ENCODE data around the gene ABCA5. TPM values are rescaled to one million over a fixed set of nuclear protein-coding genes. Genes with fewer than 3 reads are reported as not detected.
A peak's percentile ranks its signal among the peaks of the same experiment; 100 is the strongest.

Gene ABCA5
- total and polyA plus RNA-seq, 10 of the 15 experiments (the other 5 are each of a cell fraction or from before 2014, with no cell fraction given) = 11.8 to 31.1 (median 18.1) TPM

DNA sequence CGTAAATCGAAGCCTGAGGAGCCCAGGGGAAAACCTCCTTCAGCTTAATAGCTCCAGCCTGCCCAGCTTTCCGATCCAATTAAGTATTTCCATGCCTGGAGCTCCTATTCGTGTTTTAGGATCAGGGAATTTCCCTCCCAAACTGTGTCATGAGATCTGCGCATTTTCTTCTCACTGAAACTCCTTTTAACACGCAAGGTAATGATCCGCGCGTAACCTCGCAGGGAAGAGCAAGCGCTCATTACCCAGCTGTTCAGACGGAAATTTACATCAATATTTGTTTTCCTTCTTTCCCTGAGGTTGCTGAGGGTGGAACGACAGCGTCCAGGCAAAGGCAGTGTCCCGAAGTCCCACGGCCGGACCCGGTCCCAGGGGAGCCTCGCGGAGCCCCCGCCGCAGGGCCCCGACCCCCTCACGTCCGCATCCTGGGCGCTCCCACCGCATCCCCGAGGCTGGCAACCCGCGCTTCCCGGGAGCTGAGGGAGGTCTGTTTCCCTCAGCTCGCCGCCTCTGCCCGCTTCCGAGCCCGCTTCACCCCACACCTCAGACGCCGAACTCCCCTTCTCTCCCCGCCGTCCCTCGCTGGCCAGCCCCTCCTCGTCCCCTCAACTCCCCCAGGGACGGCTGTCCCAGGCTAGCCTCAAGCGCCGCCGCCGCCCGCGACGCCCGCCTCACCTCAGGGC lies 415 bp downstream of the ABCA5 start:
- Histone ChIP-seq H3K9me3 (replicated peaks; ENCODE audit: control insufficient read depth, insufficient read depth, low read length) (no peaks in the 10 kb centered on the region; the same call in 2 of the 3 replicates), H2AFZ (ENCODE audit: control insufficient read depth, low read depth, low read length) (peak overlapping the region; percentile 82), H3K4me3 (peak overlapping the region; percentile 76), H4K20me1 (ENCODE audit: control insufficient read depth, insufficient read depth) (no peaks in the 10 kb centered on the region), H3K36me3 (ENCODE audit: control insufficient read depth in 2 of 2, insufficient read depth in 2 of 2, low read length in 1 of 2) (no peaks in the 10 kb centered on the region), H3K79me2 (ENCODE audit: control insufficient read depth, insufficient read depth, low read length) (peaks cover 30% of the 10 kb centered on the region), H3K4me2 (ENCODE audit: control insufficient read depth, insufficient read depth) (peak overlapping the region; percentile 72), H3K9ac (ENCODE audit: control insufficient read depth, insufficient read depth, low read length) (peak overlapping the region; percentile 88), H3K4me1 (ENCODE audit: control insufficient read depth, insufficient read depth, low read length) (no peaks in the 10 kb centered on the region), H3K27me3 (replicated peaks in 1 of 2; ENCODE audit: control insufficient read depth in 2 of 2, insufficient read depth in 2 of 2, low read length in 1 of 2) (no peaks in the 10 kb centered on the region), H3K27ac (ENCODE audit: control insufficient read depth, insufficient read depth) (peak overlapping the region; percentile 71)
- ChIA-PET RAD21 (ENCODE audit: unreplicated experiment) (interaction anchor here (0.9 to 1.6 kb wide), 7 partner anchors 8 to 552 kb away, joined by 3 to 4 read pairs (median 3); no protein-coding TSS in a partner anchor), POLR2A (interaction anchor here (0.6 to 1.6 kb wide), 9 partner anchors 9 to 817 kb away, joined by 3 to 8 read pairs (median 3); partner anchors contain the start of gene MAP2K6), SMC1A (ENCODE audit: uncharacterized antibody, unreplicated experiment) (interaction anchor here (0.8 to 3.6 kb wide), 7 partner anchors 13 to 1038 kb away, joined by 3 to 24 read pairs (median 4); partner anchors contain the start of gene MAP2K6), CTCF (interaction anchor here (0.9 to 1.6 kb wide), 4 partner anchors 9 to 549 kb away, joined by 3 to 5 read pairs (median 4); no protein-coding TSS in a partner anchor)
- peak; percentile 83 for FAIRE-seq
- BruUV-seq (replicated peaks) = TSS peak; percentile 62
- 1% methylated on average over 44 of the region's 51 CpGs for WGBS (ENCODE audit: insufficient coverage, insufficient replicate concordance, low lambda C conversion rate, missing lambda C conversion rate)
- no peak for DNase-seq (ENCODE audit: low read depth, low spot score)
- peak; percentile 9 for ATAC-seq
- in situ Hi-C loops (cut with MboI) = loop anchor here (5.0 kb wide), 1 partner anchor 191 kb away; no protein-coding TSS in a partner anchor
- intact Hi-C loops (cut with micrococcal nuclease; ENCODE audit: unreplicated experiment) = loop anchor here (5.0 kb wide), 1 partner anchor 66 kb away; no protein-coding TSS in a partner anchor
- TF ChIP-seq, protein P1, sequence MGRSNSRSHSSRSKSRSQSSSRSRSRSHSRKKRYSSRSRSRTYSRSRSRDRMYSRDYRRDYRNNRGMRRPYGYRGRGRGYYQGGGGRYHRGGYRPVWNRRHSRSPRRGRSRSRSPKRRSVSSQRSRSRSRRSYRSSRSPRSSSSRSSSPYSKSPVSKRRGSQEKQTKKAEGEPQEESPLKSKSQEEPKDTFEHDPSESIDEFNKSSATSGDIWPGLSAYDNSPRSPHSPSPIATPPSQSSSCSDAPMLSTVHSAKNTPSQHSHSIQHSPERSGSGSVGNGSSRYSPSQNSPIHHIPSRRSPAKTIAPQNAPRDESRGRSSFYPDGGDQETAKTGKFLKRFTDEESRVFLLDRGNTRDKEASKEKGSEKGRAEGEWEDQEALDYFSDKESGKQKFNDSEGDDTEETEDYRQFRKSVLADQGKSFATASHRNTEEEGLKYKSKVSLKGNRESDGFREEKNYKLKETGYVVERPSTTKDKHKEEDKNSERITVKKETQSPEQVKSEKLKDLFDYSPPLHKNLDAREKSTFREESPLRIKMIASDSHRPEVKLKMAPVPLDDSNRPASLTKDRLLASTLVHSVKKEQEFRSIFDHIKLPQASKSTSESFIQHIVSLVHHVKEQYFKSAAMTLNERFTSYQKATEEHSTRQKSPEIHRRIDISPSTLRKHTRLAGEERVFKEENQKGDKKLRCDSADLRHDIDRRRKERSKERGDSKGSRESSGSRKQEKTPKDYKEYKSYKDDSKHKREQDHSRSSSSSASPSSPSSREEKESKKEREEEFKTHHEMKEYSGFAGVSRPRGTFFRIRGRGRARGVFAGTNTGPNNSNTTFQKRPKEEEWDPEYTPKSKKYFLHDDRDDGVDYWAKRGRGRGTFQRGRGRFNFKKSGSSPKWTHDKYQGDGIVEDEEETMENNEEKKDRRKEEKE (IDR thresholded peaks at IDR 0.05) = no peak
- TF ChIP-seq, protein P2, sequence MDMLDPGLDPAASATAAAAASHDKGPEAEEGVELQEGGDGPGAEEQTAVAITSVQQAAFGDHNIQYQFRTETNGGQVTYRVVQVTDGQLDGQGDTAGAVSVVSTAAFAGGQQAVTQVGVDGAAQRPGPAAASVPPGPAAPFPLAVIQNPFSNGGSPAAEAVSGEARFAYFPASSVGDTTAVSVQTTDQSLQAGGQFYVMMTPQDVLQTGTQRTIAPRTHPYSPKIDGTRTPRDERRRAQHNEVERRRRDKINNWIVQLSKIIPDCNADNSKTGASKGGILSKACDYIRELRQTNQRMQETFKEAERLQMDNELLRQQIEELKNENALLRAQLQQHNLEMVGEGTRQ (IDR thresholded peaks at IDR 0.05; ENCODE audit: borderline replicate concordance, low read depth, low read length) = no peak
- peak; percentile 15; the same call in 1 of the 2 replicates for TF ChIP-seq NBN (IDR thresholded peaks at IDR 0.05)
- TF ChIP-seq, protein P3, sequence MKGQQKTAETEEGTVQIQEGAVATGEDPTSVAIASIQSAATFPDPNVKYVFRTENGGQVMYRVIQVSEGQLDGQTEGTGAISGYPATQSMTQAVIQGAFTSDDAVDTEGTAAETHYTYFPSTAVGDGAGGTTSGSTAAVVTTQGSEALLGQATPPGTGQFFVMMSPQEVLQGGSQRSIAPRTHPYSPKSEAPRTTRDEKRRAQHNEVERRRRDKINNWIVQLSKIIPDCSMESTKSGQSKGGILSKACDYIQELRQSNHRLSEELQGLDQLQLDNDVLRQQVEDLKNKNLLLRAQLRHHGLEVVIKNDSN (IDR thresholded peaks at IDR 0.05; ENCODE audit: borderline replicate concordance, extremely low read length, insufficient read depth, low read depth, low read length) = no peak
- TF ChIP-seq HDGF (IDR thresholded peaks at IDR 0.05) = peak; percentile 68
- TF ChIP-seq, protein P4, sequence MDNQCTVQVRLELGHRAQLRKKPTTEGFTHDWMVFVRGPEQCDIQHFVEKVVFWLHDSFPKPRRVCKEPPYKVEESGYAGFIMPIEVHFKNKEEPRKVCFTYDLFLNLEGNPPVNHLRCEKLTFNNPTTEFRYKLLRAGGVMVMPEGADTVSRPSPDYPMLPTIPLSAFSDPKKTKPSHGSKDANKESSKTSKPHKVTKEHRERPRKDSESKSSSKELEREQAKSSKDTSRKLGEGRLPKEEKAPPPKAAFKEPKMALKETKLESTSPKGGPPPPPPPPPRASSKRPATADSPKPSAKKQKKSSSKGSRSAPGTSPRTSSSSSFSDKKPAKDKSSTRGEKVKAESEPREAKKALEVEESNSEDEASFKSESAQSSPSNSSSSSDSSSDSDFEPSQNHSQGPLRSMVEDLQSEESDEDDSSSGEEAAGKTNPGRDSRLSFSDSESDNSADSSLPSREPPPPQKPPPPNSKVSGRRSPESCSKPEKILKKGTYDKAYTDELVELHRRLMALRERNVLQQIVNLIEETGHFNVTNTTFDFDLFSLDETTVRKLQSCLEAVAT (IDR thresholded peaks at IDR 0.05) = 0 out of 2 replicates have a peak, but pooled peaks have one; percentile 21
- peak; percentile 51; the same call in 1 of the 2 replicates for TF ChIP-seq NFIC (IDR thresholded peaks at IDR 0.05; ENCODE audit: low read depth, low read length)
- peak; percentile 79 for TF ChIP-seq MEF2B (IDR thresholded peaks at IDR 0.05; ENCODE audit: partially characterized antibody, poor library complexity, severe bottlenecking)
- 0 out of 2 replicates have a peak, but pooled peaks have one; percentile 34 for TF ChIP-seq CHD2 (IDR thresholded peaks at IDR 0.05; ENCODE audit: borderline replicate concordance, low read depth, low read length)
- TF ChIP-seq, protein P5, sequence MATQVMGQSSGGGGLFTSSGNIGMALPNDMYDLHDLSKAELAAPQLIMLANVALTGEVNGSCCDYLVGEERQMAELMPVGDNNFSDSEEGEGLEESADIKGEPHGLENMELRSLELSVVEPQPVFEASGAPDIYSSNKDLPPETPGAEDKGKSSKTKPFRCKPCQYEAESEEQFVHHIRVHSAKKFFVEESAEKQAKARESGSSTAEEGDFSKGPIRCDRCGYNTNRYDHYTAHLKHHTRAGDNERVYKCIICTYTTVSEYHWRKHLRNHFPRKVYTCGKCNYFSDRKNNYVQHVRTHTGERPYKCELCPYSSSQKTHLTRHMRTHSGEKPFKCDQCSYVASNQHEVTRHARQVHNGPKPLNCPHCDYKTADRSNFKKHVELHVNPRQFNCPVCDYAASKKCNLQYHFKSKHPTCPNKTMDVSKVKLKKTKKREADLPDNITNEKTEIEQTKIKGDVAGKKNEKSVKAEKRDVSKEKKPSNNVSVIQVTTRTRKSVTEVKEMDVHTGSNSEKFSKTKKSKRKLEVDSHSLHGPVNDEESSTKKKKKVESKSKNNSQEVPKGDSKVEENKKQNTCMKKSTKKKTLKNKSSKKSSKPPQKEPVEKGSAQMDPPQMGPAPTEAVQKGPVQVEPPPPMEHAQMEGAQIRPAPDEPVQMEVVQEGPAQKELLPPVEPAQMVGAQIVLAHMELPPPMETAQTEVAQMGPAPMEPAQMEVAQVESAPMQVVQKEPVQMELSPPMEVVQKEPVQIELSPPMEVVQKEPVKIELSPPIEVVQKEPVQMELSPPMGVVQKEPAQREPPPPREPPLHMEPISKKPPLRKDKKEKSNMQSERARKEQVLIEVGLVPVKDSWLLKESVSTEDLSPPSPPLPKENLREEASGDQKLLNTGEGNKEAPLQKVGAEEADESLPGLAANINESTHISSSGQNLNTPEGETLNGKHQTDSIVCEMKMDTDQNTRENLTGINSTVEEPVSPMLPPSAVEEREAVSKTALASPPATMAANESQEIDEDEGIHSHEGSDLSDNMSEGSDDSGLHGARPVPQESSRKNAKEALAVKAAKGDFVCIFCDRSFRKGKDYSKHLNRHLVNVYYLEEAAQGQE (IDR thresholded peaks at IDR 0.05; ENCODE audit: low read depth, low read length) = no peak
- TF ChIP-seq KAT2A (conservative IDR thresholded peaks at IDR 0.05; ENCODE audit: control insufficient read depth, low read depth, low read length) = no peak

Data from GM12878 (cell line).